HepG2 (cell line): ENCODE measurements around the gene FGF1. TPM values are rescaled to one million over a fixed set of nuclear protein-coding genes. Genes with fewer than 3 reads are reported as not detected.
A peak's percentile ranks its signal among the peaks of the same experiment; 100 is the strongest.

Source experiments
- ATAC-seq: fragments of 200-7000 bp; cut with Tn5 transposase; 3 replicates; pipeline ENCODE4 v1.9.1; 2020; ENCODE audit warnings: mild to moderate bottlenecking, moderate library complexity
- BruUV-seq: library from RNA; stranded (reverse); fragments of 400-500 nt; replicated peaks from 2 replicates; lab custom pipeline; 2021; lab: Mats Ljungman, UMichigan
- CTCF ChIA-PET: fragments of 300-600 bp; formaldehyde crosslinking; extraction: SDS; loops from one replicate; lab custom pipeline; 2021; ENCODE audit warnings: low total read pairs, inconsistent platforms, low intra/inter-chr PET ratio; lab: Yijun Ruan, JAX
- POLR2A ChIA-PET: fragments of 350-600 bp; sonication (Branson Sonifier 250); formaldehyde crosslinking; loops from one replicate; lab custom pipeline; 2020; ENCODE audit warnings: antibody characterized with exemption, inconsistent platforms; lab: Yijun Ruan, JAX
- DNase-seq: peaks from one replicate; pipeline ENCODE4 v3.0.0-alpha.2; 2015; ENCODE audit warnings: low spot score
- FAIRE-seq: peaks from 3 replicates; lab custom pipeline; 2011; peaks lifted over from hg19 to GRCh38; lab: Jason Lieb, UNC
- H2AFZ ChIP-seq: one replicate; pipeline ENCODE4 v1.6.1; 2011; ENCODE audit warnings: low read length, inconsistent platforms
- H3K27ac ChIP-seq: fragments of 300-600 bp; 3 replicates; pipeline ENCODE4 v1.8.0; 2011; ENCODE audit warnings: mixed run types, mild to moderate bottlenecking, mixed read lengths, low read length, inconsistent platforms; ENCODE audit not compliant: insufficient read depth; ENCODE audit errors: extremely low read length
- H3K27me3 ChIP-seq, 2 experiments: fragments of 200-600 bp in 1 of 2; 2 replicates in 1 of 2; 3 replicates in 1 of 2; pipeline versions ENCODE4 v1.6.0 to v1.8.0; 2011; ENCODE audit warnings: low read length in 2 of 2, mild to moderate bottlenecking in 2 of 2, moderate library complexity in 2 of 2, inconsistent platforms in 1 of 2; ENCODE audit not compliant: insufficient read depth in 2 of 2, control insufficient read depth in 1 of 2
- H3K36me3 ChIP-seq, 2 experiments: fragments of 200-600 bp in 1 of 2; replicated peaks in 1 of 2; 2 replicates in 1 of 2; 3 replicates in 1 of 2; pipeline versions ENCODE4 v1.5.1 to v1.8.0; 2011; ENCODE audit warnings: low read length in 2 of 2, inconsistent platforms in 1 of 2; ENCODE audit not compliant: insufficient read depth in 2 of 2, control insufficient read depth in 1 of 2
- H3K4me1 ChIP-seq: 2 replicates; pipeline ENCODE4 v1.5.1; 2012; ENCODE audit warnings: low read length, inconsistent platforms; ENCODE audit not compliant: insufficient read depth
- H3K4me2 ChIP-seq: 2 replicates; pipeline ENCODE4 v1.6.0; 2011; ENCODE audit warnings: low read depth, low read length, inconsistent platforms
- H3K4me3 ChIP-seq, 3 experiments: fragments of 200-600 bp in 1 of 3; sonication (generic), shearing (Covaris generic) in 1 of 3; replicated peaks in 1 of 3; 2 replicates each; pipeline ENCODE4 v1.5.1; 2011 to 2016; ENCODE audit warnings: low read length in 3 of 3, inconsistent platforms in 2 of 3, low read depth in 2 of 3, mild to moderate bottlenecking in 2 of 3, control low read depth in 1 of 3, mixed read lengths in 1 of 3; ENCODE audit not compliant: insufficient read depth in 1 of 3
- H3K79me2 ChIP-seq: one replicate; pipeline ENCODE4 v1.6.1; 2011; ENCODE audit warnings: low read length, inconsistent platforms; ENCODE audit not compliant: insufficient read depth
- H3K9ac ChIP-seq: 2 replicates; pipeline ENCODE4 v1.6.0; 2011; ENCODE audit warnings: mild to moderate bottlenecking, low read depth, low read length, inconsistent platforms; ENCODE audit not compliant: insufficient read depth
- H3K9me3 ChIP-seq: 2 replicates; pipeline ENCODE4 v1.5.1; 2012; ENCODE audit warnings: mild to moderate bottlenecking, low read length
- H4K20me1 ChIP-seq: 2 replicates; pipeline ENCODE4 v1.6.0; 2011; ENCODE audit warnings: inconsistent platforms, mild to moderate bottlenecking, low read length, moderate library complexity; ENCODE audit not compliant: insufficient read depth
- ZNF281 ChIP-seq: sonication (generic); formaldehyde crosslinking; IDR thresholded peaks from 2 replicates; pipeline ENCODE4 v1.4.0; 2020; ENCODE audit warnings: missing genetic modification reagents, borderline replicate concordance
- WGBS: methylation state at CpG from one replicate; pipeline ENCODE4 v1.1.6; 2017; ENCODE audit warnings: low lambda C conversion rate; 5-methylcytosine and 5-hydroxymethylcytosine counted together
- in situ Hi-C: cut with HindIII; loops from 2 replicates; pipeline ENCODE4 v1.10.0; 2017; ENCODE audit warnings: low pct_unique_long_range_greater_than_20kb; ENCODE audit not compliant: extremely low pct_ligation_motif_present
- intact Hi-C: fragments of 100-400 bp; cut with micrococcal nuclease; formaldehyde crosslinking; loops from one replicate; pipeline ENCODE4 v1.10.0; 2022; ENCODE audit not compliant: unreplicated experiment
- polyA plus RNA-seq, 8 experiments: library from polyadenylated mRNA; depleted of rRNA in 3 of 8; stranded (reverse) in 7 of 8; unstranded in 1 of 8; fragments of >200 nt; fragmentation: Illumina TruSeq in 4 of 8; extraction: Trizol in 4 of 8; gene quantifications; 2 replicates each; pipeline versions ENCODE4 v1.2.1 to v1.2.3, GENCODE V29; 2011 to 2016; ENCODE audit warnings: low read depth in 4 of 8, missing spikeins in 1 of 8, mixed read lengths in 1 of 8; ENCODE audit not compliant: insufficient read depth in 1 of 8
- total RNA-seq, 5 experiments: library from RNA; depleted of rRNA; stranded (reverse); fragments of >200 nt; fragmentation: Illumina TruSeq; extraction: Trizol; gene quantifications; 2 replicates each; pipeline ENCODE4 v1.2.3, GENCODE V29; 2016; ENCODE audit warnings: low read depth in 1 of 5
- TF ChIP-seq, protein P1 (sequence below): sonication (generic); formaldehyde crosslinking; conservative IDR thresholded peaks from 2 replicates; pipeline ENCODE4 v1.8.1; 2023; ENCODE audit warnings: missing genetic modification reagents

Gene FGF1
- total and polyA plus RNA-seq, 2 of the 13 experiments (the other 11 are each of a cell fraction or from before 2014, with no cell fraction given), result not detected

GRCh38 chr5:142600611-142601358 is 85.1 kb downstream of the FGF1 start:
- DNase-seq, result peak; percentile 10
- in situ Hi-C loops, result no loop called here

More at GRCh38 chr5:142600611-142601358, 85.1 kb downstream of the FGF1 start:
- CTCF ChIA-PET, result no interaction called here
- TF ChIP-seq ZNF281 (CRISPR knock-in tag), result peak; percentile 54; the same call in 1 of the 2 replicates
- TF ChIP-seq, protein P1, sequence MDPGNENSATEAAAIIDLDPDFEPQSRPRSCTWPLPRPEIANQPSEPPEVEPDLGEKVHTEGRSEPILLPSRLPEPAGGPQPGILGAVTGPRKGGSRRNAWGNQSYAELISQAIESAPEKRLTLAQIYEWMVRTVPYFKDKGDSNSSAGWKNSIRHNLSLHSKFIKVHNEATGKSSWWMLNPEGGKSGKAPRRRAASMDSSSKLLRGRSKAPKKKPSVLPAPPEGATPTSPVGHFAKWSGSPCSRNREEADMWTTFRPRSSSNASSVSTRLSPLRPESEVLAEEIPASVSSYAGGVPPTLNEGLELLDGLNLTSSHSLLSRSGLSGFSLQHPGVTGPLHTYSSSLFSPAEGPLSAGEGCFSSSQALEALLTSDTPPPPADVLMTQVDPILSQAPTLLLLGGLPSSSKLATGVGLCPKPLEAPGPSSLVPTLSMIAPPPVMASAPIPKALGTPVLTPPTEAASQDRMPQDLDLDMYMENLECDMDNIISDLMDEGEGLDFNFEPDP (CRISPR knock-in tag), result no peak
- peak overlapping the region; percentile 49 for H3K4me2 ChIP-seq
- intact Hi-C loops, result no loop called here
- no peak overlapping the region for H3K9ac ChIP-seq
- no TSS peak for BruUV-seq
- H2AFZ ChIP-seq, result no peak overlapping the region
- 26% methylated on average over 20 of the region's 20 CpGs for WGBS
- no peaks in the 10 kb centered on the region for H3K79me2 ChIP-seq
- FAIRE-seq (no peak), ATAC-seq (peak; percentile 81)
- peak overlapping the region in 1 of 3 experiments; percentile 6; a peak in 1 of 6 replicates for H3K4me3 ChIP-seq
- H3K9me3 ChIP-seq, result no peaks in the 10 kb centered on the region
- no peak overlapping the region for H3K27ac ChIP-seq
- no peaks in the 10 kb centered on the region for H4K20me1 ChIP-seq
- H3K27me3 ChIP-seq, result no peaks in the 10 kb centered on the region
- peaks cover 17% of the 10 kb centered on the region for H3K4me1 ChIP-seq
- H3K36me3 ChIP-seq, result no peaks in the 10 kb centered on the region
- POLR2A ChIA-PET, result no interaction called here
